ENCODE data around the gene VASH1. TPM values are rescaled to one million over a fixed set of nuclear protein-coding genes. Genes with fewer than 3 reads are reported as not detected.
A peak's percentile ranks its signal among the peaks of the same experiment; 100 is the strongest.

The VASH1 gene
- total and polyA plus RNA-seq, 2 donors from 2014 or later = 4.1 to 14.7 TPM

DNA sequence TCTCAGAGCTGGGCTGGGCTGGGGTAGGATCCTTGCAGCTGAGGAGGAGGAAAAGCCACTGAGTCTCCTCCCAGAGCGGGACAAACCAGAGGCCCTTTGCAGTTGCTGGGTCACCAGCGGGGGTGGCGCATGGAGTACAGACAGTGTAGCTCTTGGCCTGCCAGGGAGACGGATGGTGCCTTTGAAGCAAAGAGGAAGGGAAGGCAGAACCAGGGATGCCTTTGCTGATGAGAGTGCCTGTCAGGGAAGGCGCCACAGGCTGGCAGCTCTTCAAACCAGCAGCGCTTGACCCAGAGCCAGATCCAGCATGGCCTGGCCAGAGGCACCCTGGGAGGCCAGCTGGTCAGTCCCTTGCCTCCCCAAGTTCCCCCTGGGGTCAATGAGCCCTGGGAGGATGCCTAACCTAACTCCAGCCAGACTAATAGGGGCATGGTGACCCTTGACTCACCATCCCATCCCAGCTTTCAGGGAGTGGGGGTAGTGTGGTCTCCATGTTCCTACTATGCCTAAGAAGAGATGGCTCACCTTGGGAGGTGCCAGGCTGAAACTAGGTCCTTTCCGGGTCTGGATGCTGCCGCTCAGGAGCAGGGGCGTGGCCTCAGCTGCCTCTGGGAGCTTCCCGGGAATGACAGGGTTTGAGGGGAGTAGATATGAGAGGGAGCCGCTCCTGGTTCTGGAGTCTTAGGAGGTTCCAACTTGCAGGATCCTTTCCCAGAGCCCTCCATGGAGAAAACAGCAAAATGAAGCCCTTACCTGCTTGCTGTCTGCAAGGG, 19.8 kb downstream of the VASH1 start:
- no peaks in the 10 kb centered on the region for H3K9me3 ChIP-seq (ENCODE audit: control insufficient read depth in 2 of 3, insufficient read depth in 1 of 3, low read length in 3 of 3)
- intact Hi-C loops (cut with DNase I) = no loop called here
- no peaks in the 10 kb centered on the region for H3K27me3 ChIP-seq (ENCODE audit: control insufficient read depth, insufficient read depth, low read length)
- FAIRE-seq (no peak), DNase-seq (peak in 1 of 5 donors; percentile 33)
- TF ChIP-seq, protein P1, sequence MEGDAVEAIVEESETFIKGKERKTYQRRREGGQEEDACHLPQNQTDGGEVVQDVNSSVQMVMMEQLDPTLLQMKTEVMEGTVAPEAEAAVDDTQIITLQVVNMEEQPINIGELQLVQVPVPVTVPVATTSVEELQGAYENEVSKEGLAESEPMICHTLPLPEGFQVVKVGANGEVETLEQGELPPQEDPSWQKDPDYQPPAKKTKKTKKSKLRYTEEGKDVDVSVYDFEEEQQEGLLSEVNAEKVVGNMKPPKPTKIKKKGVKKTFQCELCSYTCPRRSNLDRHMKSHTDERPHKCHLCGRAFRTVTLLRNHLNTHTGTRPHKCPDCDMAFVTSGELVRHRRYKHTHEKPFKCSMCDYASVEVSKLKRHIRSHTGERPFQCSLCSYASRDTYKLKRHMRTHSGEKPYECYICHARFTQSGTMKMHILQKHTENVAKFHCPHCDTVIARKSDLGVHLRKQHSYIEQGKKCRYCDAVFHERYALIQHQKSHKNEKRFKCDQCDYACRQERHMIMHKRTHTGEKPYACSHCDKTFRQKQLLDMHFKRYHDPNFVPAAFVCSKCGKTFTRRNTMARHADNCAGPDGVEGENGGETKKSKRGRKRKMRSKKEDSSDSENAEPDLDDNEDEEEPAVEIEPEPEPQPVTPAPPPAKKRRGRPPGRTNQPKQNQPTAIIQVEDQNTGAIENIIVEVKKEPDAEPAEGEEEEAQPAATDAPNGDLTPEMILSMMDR (IDR thresholded peaks at IDR 0.05; ENCODE audit: borderline replicate concordance, extremely low read depth, insufficient read depth) = no peak
- no peak overlapping the region for H3K9ac ChIP-seq (ENCODE audit: low read length in 3 of 3)
- no peak overlapping the region for H3K4me3 ChIP-seq (ENCODE audit: low read length in 3 of 3)
- H3K27ac ChIP-seq (ENCODE audit: low read depth in 2 of 2, low read length in 2 of 2) = no peak overlapping the region
- peaks cover 0 to 9% (median 0%) of the 10 kb centered on the region in 3 donors for H3K4me1 ChIP-seq (ENCODE audit: control insufficient read depth in 2 of 3, insufficient read depth in 2 of 3, low read depth in 1 of 3, low read length in 3 of 3)
- H3K36me3 ChIP-seq (ENCODE audit: control insufficient read depth in 2 of 3, insufficient read depth in 3 of 3, low read length in 3 of 3) = peaks cover 0 to 3% (median 3%) of the 10 kb centered on the region in 3 donors

DNA sequence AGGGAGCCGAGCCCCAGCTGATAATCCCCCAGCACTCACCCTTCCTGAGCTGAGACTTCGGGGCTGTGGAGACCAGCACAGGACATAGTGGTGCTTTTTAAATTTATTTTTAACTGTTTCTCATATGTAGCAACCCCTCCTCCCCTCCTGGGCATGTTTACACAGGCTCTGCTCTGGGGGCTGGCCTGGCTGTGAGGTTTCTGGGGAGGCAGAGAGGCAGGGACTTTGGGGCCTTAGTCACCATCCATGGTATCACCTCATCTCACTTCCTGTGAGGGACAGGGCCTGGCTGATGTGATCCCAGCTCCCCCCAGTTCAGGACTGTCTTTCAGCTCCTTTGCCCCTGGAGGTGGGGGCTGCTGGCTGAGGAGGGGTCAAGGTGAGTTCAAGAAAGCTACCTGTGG, 20.4 kb downstream of the VASH1 start:
- intact Hi-C loops (cut with DNase I) = no loop called here
- Histone ChIP-seq H3K9me3 (ENCODE audit: control insufficient read depth in 2 of 3, insufficient read depth in 1 of 3, low read length in 3 of 3) (no peaks in the 10 kb centered on the region), H3K4me3 (ENCODE audit: low read length in 3 of 3) (no peak overlapping the region), H3K36me3 (ENCODE audit: control insufficient read depth in 2 of 3, insufficient read depth in 3 of 3, low read length in 3 of 3) (peaks cover 0 to 6% (median 5%) of the 10 kb centered on the region in 3 donors), H3K27me3 (ENCODE audit: control insufficient read depth, insufficient read depth, low read length) (no peaks in the 10 kb centered on the region), H3K9ac (ENCODE audit: low read length in 3 of 3) (no peak overlapping the region), H3K4me1 (ENCODE audit: control insufficient read depth in 2 of 3, insufficient read depth in 2 of 3, low read depth in 1 of 3, low read length in 3 of 3) (peaks cover 0 to 9% (median 0%) of the 10 kb centered on the region in 3 donors), H3K27ac (ENCODE audit: low read depth in 2 of 2, low read length in 2 of 2) (no peak overlapping the region)
- TF ChIP-seq, protein P1 (IDR thresholded peaks at IDR 0.05; ENCODE audit: borderline replicate concordance, extremely low read depth, insufficient read depth) = no peak
- DNase-seq (peak in 1 of 5 donors; percentile 32), FAIRE-seq (no peak)

DNA sequence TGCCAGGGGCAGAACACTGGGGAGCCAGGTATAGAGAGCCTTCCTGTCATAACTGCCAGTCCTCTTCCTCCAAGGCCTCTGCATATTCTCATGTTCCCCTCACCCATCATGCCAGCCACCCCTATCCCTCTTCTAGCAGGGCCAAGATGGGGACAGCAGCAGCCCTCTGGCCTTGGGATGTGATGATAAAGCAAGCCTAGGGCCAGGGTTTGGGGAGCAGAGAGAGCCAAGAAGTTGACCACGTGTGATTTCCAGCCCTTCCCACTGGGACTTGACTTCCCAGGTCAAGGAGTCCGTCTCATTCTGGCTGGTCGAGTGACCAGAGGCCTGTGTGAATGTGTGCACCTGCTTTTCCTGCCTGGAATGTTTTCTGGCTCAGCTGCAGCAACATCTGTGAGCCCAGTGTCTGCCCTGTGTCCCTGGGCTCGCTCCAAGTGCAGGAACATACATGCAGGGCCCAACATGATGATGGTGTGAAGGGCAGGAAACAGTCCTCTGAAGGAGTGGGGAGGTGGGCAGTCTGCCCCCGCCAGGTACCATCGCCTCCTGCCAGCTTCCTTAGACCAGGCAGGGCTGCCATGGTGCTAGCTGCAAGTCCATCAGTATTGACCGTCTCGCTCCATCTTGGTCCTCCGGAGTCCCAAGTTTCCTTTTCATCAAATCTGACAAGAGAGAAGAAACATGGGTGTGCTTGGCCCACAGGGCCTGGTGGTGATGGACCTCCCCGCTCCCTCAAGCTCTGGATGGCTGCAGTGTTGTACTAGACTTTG, 21.0 kb downstream of the VASH1 start:
- Histone ChIP-seq H3K27ac (ENCODE audit: low read depth in 2 of 2, low read length in 2 of 2) (no peak overlapping the region), H3K36me3 (ENCODE audit: control insufficient read depth in 2 of 3, insufficient read depth in 3 of 3, low read length in 3 of 3) (peaks cover 0 to 9% (median 7%) of the 10 kb centered on the region in 3 donors), H3K9ac (ENCODE audit: low read length in 3 of 3) (no peak overlapping the region), H3K9me3 (ENCODE audit: control insufficient read depth in 2 of 3, insufficient read depth in 1 of 3, low read length in 3 of 3) (no peaks in the 10 kb centered on the region), H3K4me1 (ENCODE audit: control insufficient read depth in 2 of 3, insufficient read depth in 2 of 3, low read depth in 1 of 3, low read length in 3 of 3) (peaks cover 0 to 9% (median 0%) of the 10 kb centered on the region in 3 donors), H3K27me3 (ENCODE audit: control insufficient read depth, insufficient read depth, low read length) (no peaks in the 10 kb centered on the region), H3K4me3 (ENCODE audit: low read length in 3 of 3) (no peak overlapping the region)
- DNase-seq = no peak
- TF ChIP-seq, protein P1 (IDR thresholded peaks at IDR 0.05; ENCODE audit: borderline replicate concordance, extremely low read depth, insufficient read depth) = no peak
- no peak for FAIRE-seq
- intact Hi-C loops (cut with DNase I) = no loop called here

All from kidney (tissue), 14 donors.